Neuronal stem cell (in vitro differentiated cells): ENCODE results near the gene TFAP2C.

Source experiments
- DNase-seq: peaks from one replicate; pipeline ENCODE4 v3.0.0-alpha.2; 2013; ENCODE audit warnings: low spot score
- H2AFZ ChIP-seq: one replicate; pipeline ENCODE4 v1.6.1; 2013; ENCODE audit warnings: mild to moderate bottlenecking, low read length, inconsistent platforms
- H2AK5ac ChIP-seq: 2 replicates; pipeline ENCODE4 v1.6.1; 2013; ENCODE audit warnings: low read depth, mild to moderate bottlenecking, inconsistent platforms, low read length, moderate library complexity, mixed read lengths
- H2BK120ac ChIP-seq: 2 replicates; pipeline ENCODE4 v1.6.1; 2013; ENCODE audit warnings: low read depth, mild to moderate bottlenecking, inconsistent platforms, low read length, moderate library complexity, mixed read lengths
- H2BK12ac ChIP-seq: one replicate; pipeline ENCODE4 v1.6.1; 2013; ENCODE audit warnings: low read length, inconsistent platforms
- H2BK15ac ChIP-seq: 2 replicates; pipeline ENCODE4 v1.6.1; 2013; ENCODE audit warnings: mild to moderate bottlenecking, low read length, inconsistent platforms, mixed read lengths
- H2BK5ac ChIP-seq: one replicate; pipeline ENCODE4 v1.6.1; 2013; ENCODE audit warnings: inconsistent platforms, mild to moderate bottlenecking, low read length, moderate library complexity
- H3K14ac ChIP-seq: one replicate; pipeline ENCODE4 v1.6.1; 2013; ENCODE audit warnings: low read length, inconsistent platforms
- H3K18ac ChIP-seq: 2 replicates; pipeline ENCODE4 v1.6.1; 2013; ENCODE audit warnings: low read length, inconsistent platforms
- H3K23ac ChIP-seq: 2 replicates; pipeline ENCODE4 v1.6.1; 2013; ENCODE audit warnings: low read depth, mild to moderate bottlenecking, mixed read lengths, low read length, inconsistent platforms; ENCODE audit not compliant: poor library complexity
- H3K27ac ChIP-seq: replicated peaks from 3 replicates; pipeline ENCODE4 v1.5.1; 2013; ENCODE audit warnings: low read length, inconsistent platforms
- H3K27me3 ChIP-seq, 3 experiments: 2 replicates each; pipeline ENCODE4 v1.6.1; 2013; ENCODE audit warnings: low read length in 3 of 3, mild to moderate bottlenecking in 2 of 3, inconsistent platforms in 1 of 3, low read depth in 1 of 3, mixed read lengths in 1 of 3, moderate library complexity in 1 of 3; ENCODE audit not compliant: control insufficient read depth in 3 of 3, insufficient read depth in 3 of 3
- H3K36me3 ChIP-seq, 2 donors: replicated peaks in 1 of 2; 2 replicates each; pipeline ENCODE4 v1.6.1; 2013; ENCODE audit warnings: low read length in 2 of 2; ENCODE audit not compliant: control insufficient read depth in 2 of 2, insufficient read depth in 2 of 2
- H3K4ac ChIP-seq: 2 replicates; pipeline ENCODE4 v1.6.1; 2013; ENCODE audit warnings: inconsistent platforms, mild to moderate bottlenecking, low read length, moderate library complexity
- H3K4me1 ChIP-seq, 2 donors: 1 replicate in 1 of 2; 2 replicates in 1 of 2; pipeline ENCODE4 v1.6.1; 2013; ENCODE audit warnings: low read length in 2 of 2, low read depth in 1 of 2; ENCODE audit not compliant: control insufficient read depth in 2 of 2, insufficient read depth in 1 of 2
- H3K4me2 ChIP-seq: one replicate; pipeline ENCODE4 v1.6.1; 2013; ENCODE audit warnings: mild to moderate bottlenecking, low read length, inconsistent platforms; ENCODE audit not compliant: insufficient read depth, poor library complexity, severe bottlenecking
- H3K4me3 ChIP-seq, 2 donors: 2 replicates each; pipeline ENCODE4 v1.5.1; 2013; ENCODE audit warnings: low read length in 2 of 2, mild to moderate bottlenecking in 2 of 2, inconsistent platforms in 1 of 2, moderate library complexity in 1 of 2
- H3K79me1 ChIP-seq: one replicate; pipeline ENCODE4 v1.6.1; 2013; ENCODE audit warnings: low read depth, mild to moderate bottlenecking, inconsistent platforms, low read length, moderate library complexity
- H3K9ac ChIP-seq: one replicate; pipeline ENCODE4 v1.6.1; 2013; ENCODE audit warnings: mild to moderate bottlenecking, low read depth, low read length, inconsistent platforms; ENCODE audit not compliant: poor library complexity
- H3K9me3 ChIP-seq, 2 donors: replicated peaks in 1 of 2; 2 replicates each; pipeline versions ENCODE3 to v1.6.1; 2013; ENCODE audit warnings: low read length in 2 of 2, mild to moderate bottlenecking in 2 of 2, inconsistent platforms in 1 of 2, low read depth in 1 of 2, mixed read lengths in 1 of 2, moderate library complexity in 1 of 2; ENCODE audit not compliant: control insufficient read depth in 2 of 2, insufficient read depth in 1 of 2
- H4K8ac ChIP-seq: one replicate; pipeline ENCODE4 v1.6.1; 2013; ENCODE audit warnings: low read depth, mild to moderate bottlenecking, inconsistent platforms, low read length, moderate library complexity
- H4K91ac ChIP-seq: one replicate; pipeline ENCODE4 v1.6.1; 2013; ENCODE audit warnings: low read length, low read depth, mild to moderate bottlenecking, inconsistent platforms; ENCODE audit not compliant: poor library complexity
- WGBS, 2 donors: extraction: QIAGEN DNeasy Blood & Tissue Kit; methylation state at CpG; one replicate each; pipeline ENCODE4 v1.1.7; 2013; ENCODE audit warnings: missing lambda C conversion rate in 2 of 2, mixed read lengths in 1 of 2; ENCODE audit not compliant: insufficient read length in 2 of 2, insufficient replicate concordance in 1 of 2; ENCODE audit errors: extremely low coverage in 2 of 2; 5-methylcytosine and 5-hydroxymethylcytosine counted together

Gene TFAP2C

DNA sequence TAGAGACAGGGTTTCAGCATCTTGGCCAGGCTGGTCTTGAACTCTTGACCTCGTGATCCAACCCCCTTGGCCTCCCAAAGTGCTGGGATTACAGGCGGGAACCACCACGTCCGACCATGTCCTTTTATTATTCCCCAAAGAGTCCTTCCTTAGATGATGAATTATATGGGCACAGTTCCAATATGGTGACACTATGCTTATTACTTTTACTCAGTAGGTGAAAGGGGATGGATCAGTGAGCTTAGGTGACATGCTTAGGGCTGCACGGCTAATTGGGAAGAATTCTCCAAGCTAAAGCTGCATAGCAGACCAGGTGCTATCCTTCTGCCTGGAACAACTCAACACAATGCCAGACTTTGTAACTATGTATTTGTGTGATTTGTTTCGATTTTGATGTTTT is 38.2 kb upstream of the TFAP2C start:
- no peak overlapping the region for H3K4ac ChIP-seq
- no peaks in the 10 kb centered on the region for H3K79me1 ChIP-seq

DNA sequence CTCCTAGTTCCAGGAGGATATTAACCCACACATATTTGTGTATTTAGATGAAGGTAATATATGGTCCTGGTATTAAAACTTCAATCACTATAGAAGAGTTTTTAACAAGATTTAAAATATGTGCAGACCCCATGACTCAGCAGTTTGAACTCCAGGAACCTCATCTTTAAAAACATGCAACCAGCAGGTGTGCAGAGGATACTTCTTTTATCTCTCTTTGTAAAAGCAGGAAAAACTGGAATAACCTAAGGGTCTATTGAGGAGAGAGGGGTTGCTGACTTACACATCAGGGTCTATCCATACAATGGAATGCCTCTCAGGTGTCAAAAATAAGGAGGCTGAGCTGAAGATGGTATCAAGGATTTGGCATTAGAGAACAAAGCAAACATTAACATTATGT is 36.9 kb upstream of the TFAP2C start:
- H3K4ac ChIP-seq = no peak overlapping the region
- no peak for DNase-seq
- no peak overlapping the region for H3K23ac ChIP-seq
- H2BK15ac ChIP-seq = no peak overlapping the region
- H3K79me1 ChIP-seq = no peaks in the 10 kb centered on the region
- H3K36me3 ChIP-seq = no peaks in the 10 kb centered on the region
- no peak overlapping the region for H2AFZ ChIP-seq
- H3K18ac ChIP-seq = no peak overlapping the region
- H4K8ac ChIP-seq = no peak overlapping the region
- no peak overlapping the region for H3K27ac ChIP-seq
- no peak overlapping the region for H2BK5ac ChIP-seq
- H3K14ac ChIP-seq = no peak overlapping the region
- no peak overlapping the region for H2AK5ac ChIP-seq
- no peak overlapping the region for H2BK120ac ChIP-seq
- H3K4me3 ChIP-seq = no peak overlapping the region
- H3K27me3 ChIP-seq = peaks cover 0 to 7% (median 0%) of the 10 kb centered on the region in 3 experiments
- H3K9ac ChIP-seq = no peak overlapping the region
- no peak overlapping the region for H2BK12ac ChIP-seq
- H3K9me3 ChIP-seq = no peaks in the 10 kb centered on the region
- no peaks in the 10 kb centered on the region for H3K4me1 ChIP-seq
- no peak overlapping the region for H3K4me2 ChIP-seq
- H4K91ac ChIP-seq = no peak overlapping the region

More for the DNA sequence above, 38.2 kb upstream of the TFAP2C start:
- H3K4me1 ChIP-seq = no peaks in the 10 kb centered on the region
- no peak overlapping the region for H2BK12ac ChIP-seq
- no peak overlapping the region for H3K4me2 ChIP-seq
- H3K4me3 ChIP-seq = no peak overlapping the region
- DNase-seq = no peak
- no peak overlapping the region for H2BK120ac ChIP-seq
- H2BK5ac ChIP-seq = no peak overlapping the region
- H2AFZ ChIP-seq = no peak overlapping the region
- no peak overlapping the region for H4K8ac ChIP-seq
- no peak overlapping the region for H4K91ac ChIP-seq
- H2BK15ac ChIP-seq = no peak overlapping the region
- no peak overlapping the region for H3K27ac ChIP-seq
- H2AK5ac ChIP-seq = no peak overlapping the region
- no peak overlapping the region for H3K14ac ChIP-seq
- WGBS, 2 donors = no CpG with 5 or more reads among the region's 6 CpGs
- H3K9ac ChIP-seq = no peak overlapping the region
- no peak overlapping the region for H3K23ac ChIP-seq
- H3K18ac ChIP-seq = no peak overlapping the region
- no peaks in the 10 kb centered on the region for H3K36me3 ChIP-seq
- no peaks in the 10 kb centered on the region for H3K9me3 ChIP-seq
- peaks cover 0 to 4% (median 0%) of the 10 kb centered on the region in 3 experiments for H3K27me3 ChIP-seq

DNA sequence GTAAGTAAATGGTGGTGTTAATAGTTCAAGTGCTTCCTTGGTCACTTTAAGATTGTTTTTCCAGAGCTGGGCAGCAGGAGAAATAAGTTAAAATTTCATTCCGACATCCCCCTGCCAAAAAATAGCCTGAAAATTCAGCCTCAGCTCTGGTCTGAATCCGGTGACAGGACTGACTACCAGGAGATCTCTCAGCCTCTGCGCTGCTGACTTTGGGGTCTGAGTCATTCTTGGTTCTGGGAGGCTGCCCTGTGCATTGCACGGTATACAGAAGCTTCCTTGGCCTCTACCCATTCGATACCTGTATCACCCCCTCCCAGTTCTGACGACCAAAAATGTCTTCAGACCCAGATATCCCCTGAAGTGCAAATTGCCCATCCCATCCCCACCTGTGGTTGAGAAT is 36.3 kb upstream of the TFAP2C start:
- no peaks in the 10 kb centered on the region for H3K9me3 ChIP-seq
- H2BK12ac ChIP-seq = no peak overlapping the region
- no peak overlapping the region for H3K27ac ChIP-seq
- H3K79me1 ChIP-seq = no peaks in the 10 kb centered on the region
- no peak overlapping the region for H3K4me2 ChIP-seq
- no peak overlapping the region for H3K14ac ChIP-seq
- H3K18ac ChIP-seq = no peak overlapping the region
- no peak overlapping the region for H4K91ac ChIP-seq
- H3K36me3 ChIP-seq = no peaks in the 10 kb centered on the region
- H3K27me3 ChIP-seq = peaks cover 0 to 7% (median 0%) of the 10 kb centered on the region in 3 experiments
- no peak for DNase-seq
- no peak overlapping the region for H3K23ac ChIP-seq
- no peak overlapping the region for H3K4ac ChIP-seq
- H3K4me1 ChIP-seq = no peaks in the 10 kb centered on the region
- no peak overlapping the region for H2AFZ ChIP-seq
- H2BK15ac ChIP-seq = no peak overlapping the region
- WGBS, 2 donors = no CpG with 5 or more reads among the region's 6 CpGs
- H2BK5ac ChIP-seq = no peak overlapping the region
- H3K9ac ChIP-seq = no peak overlapping the region
- H4K8ac ChIP-seq = no peak overlapping the region
- H2BK120ac ChIP-seq = no peak overlapping the region
- no peak overlapping the region for H2AK5ac ChIP-seq
- no peak overlapping the region for H3K4me3 ChIP-seq

DNA sequence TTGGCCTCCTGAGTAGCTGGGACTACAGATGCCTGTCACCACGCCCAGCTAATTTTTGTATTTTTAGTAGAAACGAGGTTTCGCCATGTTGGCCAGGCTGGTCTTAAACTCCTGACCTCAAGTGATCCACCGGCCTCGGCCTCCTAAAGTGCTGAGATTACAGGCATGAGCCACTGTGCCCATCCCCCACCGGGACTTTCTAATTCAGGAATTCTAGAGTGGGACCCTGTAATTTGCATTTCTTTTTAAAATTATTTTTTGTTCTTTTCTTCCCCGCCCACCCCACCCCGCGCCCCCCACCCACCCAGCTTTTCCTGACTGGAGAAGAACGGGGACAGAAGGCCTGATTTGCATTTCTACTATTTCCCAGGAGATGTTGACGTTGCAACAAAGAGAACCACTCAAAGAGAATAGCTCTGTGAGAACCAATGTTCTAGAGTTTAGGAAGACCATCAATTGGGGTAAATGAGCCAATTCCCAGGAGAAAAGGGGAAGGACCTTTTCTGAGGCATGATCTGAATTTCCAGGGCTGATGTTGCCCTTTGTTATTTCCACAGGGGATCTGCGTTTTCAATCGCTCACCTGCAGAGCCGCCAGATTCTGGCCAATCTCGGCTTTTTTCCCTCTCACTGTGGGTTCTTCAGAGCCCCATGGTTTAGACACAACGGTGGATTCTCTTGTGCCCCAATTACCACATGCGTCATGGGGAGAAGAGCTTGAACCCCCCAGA is 33.2 kb upstream of the TFAP2C start:
- Histone ChIP-seq H2BK15ac (no peak overlapping the region), H3K9me3 (no peaks in the 10 kb centered on the region), H3K4me2 (no peak overlapping the region), H2BK120ac (no peak overlapping the region), H3K4me1 (no peaks in the 10 kb centered on the region), H3K14ac (no peak overlapping the region), H3K4ac (no peak overlapping the region), H3K4me3 (no peak overlapping the region), H3K9ac (no peak overlapping the region), H3K18ac (no peak overlapping the region), H2BK5ac (no peak overlapping the region), H3K36me3 (no peaks in the 10 kb centered on the region), H3K27me3 (peaks cover 0 to 10% (median 0%) of the 10 kb centered on the region in 3 experiments), H4K91ac (no peak overlapping the region), H2BK12ac (no peak overlapping the region), H2AK5ac (no peak overlapping the region), H3K79me1 (no peaks in the 10 kb centered on the region), H3K23ac (no peak overlapping the region), H2AFZ (no peak overlapping the region), H3K27ac (no peak overlapping the region), H4K8ac (no peak overlapping the region)
- DNase-seq = no peak
- WGBS, 2 donors = no CpG with 5 or more reads among the region's 17 CpGs
